ENCODE data around the gene ZNF600. TPM values are rescaled to one million over a fixed set of nuclear protein-coding genes. Genes with fewer than 3 reads are reported as not detected.
A peak's percentile ranks its signal among the peaks of the same experiment; 100 is the strongest.

ZNF600 gene
- polyA plus RNA-seq, 3 donors = 1.9 to 9.2 (median 2.5) TPM

GRCh38 chr19:52743091-52743490, 43.5 kb downstream of the ZNF600 start:
- Histone ChIP-seq H3K4me3 (replicated peaks in 1 of 3; ENCODE audit: low read depth in 2 of 3, low read length in 3 of 3) (no peak overlapping the region), H3K4me1 (ENCODE audit: control insufficient read depth in 1 of 2, insufficient read depth in 2 of 2, low read length in 2 of 2) (no peaks in the 10 kb centered on the region), H3K36me3 (replicated peaks in 1 of 2; ENCODE audit: control insufficient read depth in 1 of 2, insufficient read depth in 2 of 2, low read length in 2 of 2) (no peaks in the 10 kb centered on the region), H3K4me2 (replicated peaks; ENCODE audit: extremely low read depth, low read length, poor library complexity, severe bottlenecking) (no peak overlapping the region), H3K9me3 (replicated peaks in 1 of 2; ENCODE audit: control insufficient read depth in 1 of 2, insufficient read depth in 1 of 2, low read length in 2 of 2) (peaks cover 12 to 14% of the 10 kb centered on the region in 2 donors), H4K20me1 (ENCODE audit: insufficient read depth, low read length) (no peaks in the 10 kb centered on the region), H3K9ac (ENCODE audit: insufficient read depth, low read length, poor library complexity, severe bottlenecking) (no peak overlapping the region), H2AFZ (ENCODE audit: insufficient read depth, low read depth, low read length, poor library complexity, severe bottlenecking) (no peak overlapping the region), H3K79me2 (ENCODE audit: insufficient read depth, low read length) (no peaks in the 10 kb centered on the region), H3K27ac (ENCODE audit: low read depth in 1 of 2, low read length in 2 of 2) (no peak overlapping the region), H3K27me3 (ENCODE audit: control insufficient read depth in 2 of 2, insufficient read depth in 2 of 2, low read length in 2 of 2) (no peaks in the 10 kb centered on the region)
- H3K4me1 Mint-ChIP-seq = no peaks in the 10 kb centered on the region
- WGBS (ENCODE audit: insufficient coverage) = 100% methylated on average over 2 of the region's 3 CpGs
- H3K9me3 Mint-ChIP-seq = peaks cover 7 to 51% (median 26%) of the 10 kb centered on the region in 7 donors
- DNase-seq = no peak
- intact Hi-C loops (cut with micrococcal nuclease) = no loop called here
- no peaks in the 10 kb centered on the region for H3K36me3 Mint-ChIP-seq
- no peak for TF ChIP-seq CTCF (IDR thresholded peaks at IDR 0.05)
- peaks cover 0 to 2% (median 0%) of the 10 kb centered on the region in 3 donors for H3K27me3 Mint-ChIP-seq (ENCODE audit: low read depth in 3 of 3)
- no peak overlapping the region for H3K4me3 Mint-ChIP-seq
- H3K27ac Mint-ChIP-seq = no peak overlapping the region

- H3K27me3 ChIP-seq (ENCODE audit: control insufficient read depth in 2 of 2, insufficient read depth in 2 of 2, low read length in 2 of 2) = no peaks in the 10 kb centered on the region
- no peaks in the 10 kb centered on the region for H4K20me1 ChIP-seq (ENCODE audit: insufficient read depth, low read length)
- intact Hi-C loops (cut with micrococcal nuclease) = no loop called here
- Mint-ChIP-seq H3K9me3 (peaks cover 8 to 52% (median 31%) of the 10 kb centered on the region in 7 donors), H3K36me3 (no peaks in the 10 kb centered on the region), H3K27ac (no peak overlapping the region), H3K27me3 (ENCODE audit: low read depth in 3 of 3) (peaks cover 0 to 2% (median 0%) of the 10 kb centered on the region in 3 donors), H3K4me1 (no peaks in the 10 kb centered on the region), H3K4me3 (peak overlapping the region in 1 of 2 donors; percentile 4)
- H3K79me2 ChIP-seq (ENCODE audit: insufficient read depth, low read length) = no peaks in the 10 kb centered on the region
- H3K4me1 ChIP-seq (ENCODE audit: control insufficient read depth in 1 of 2, insufficient read depth in 2 of 2, low read length in 2 of 2) = no peaks in the 10 kb centered on the region
- WGBS (ENCODE audit: insufficient coverage) = 0% methylated on average over 2 of the region's 3 CpGs
- no peak for DNase-seq
- H3K9ac ChIP-seq (ENCODE audit: insufficient read depth, low read length, poor library complexity, severe bottlenecking) = no peak overlapping the region
- H3K36me3 ChIP-seq (replicated peaks in 1 of 2; ENCODE audit: control insufficient read depth in 1 of 2, insufficient read depth in 2 of 2, low read length in 2 of 2) = no peaks in the 10 kb centered on the region
- no peak overlapping the region for H3K4me2 ChIP-seq (replicated peaks; ENCODE audit: extremely low read depth, low read length, poor library complexity, severe bottlenecking)
- no peak overlapping the region for H3K27ac ChIP-seq (ENCODE audit: low read depth in 1 of 2, low read length in 2 of 2)
- no peak for TF ChIP-seq CTCF (IDR thresholded peaks at IDR 0.05)
- H3K9me3 ChIP-seq (replicated peaks in 1 of 2; ENCODE audit: control insufficient read depth in 1 of 2, insufficient read depth in 1 of 2, low read length in 2 of 2) = peaks cover 12 to 14% of the 10 kb centered on the region in 2 donors
- H3K4me3 ChIP-seq (replicated peaks in 1 of 3; ENCODE audit: low read depth in 2 of 3, low read length in 3 of 3) = no peak overlapping the region
- no peak overlapping the region for H2AFZ ChIP-seq (ENCODE audit: insufficient read depth, low read depth, low read length, poor library complexity, severe bottlenecking)
These were observed 44.1 kb downstream of the ZNF600 start for GRCh38 chr19:52742516-52742915.
